ENCODE data around the gene CADPS.

CADPS gene

DNA sequence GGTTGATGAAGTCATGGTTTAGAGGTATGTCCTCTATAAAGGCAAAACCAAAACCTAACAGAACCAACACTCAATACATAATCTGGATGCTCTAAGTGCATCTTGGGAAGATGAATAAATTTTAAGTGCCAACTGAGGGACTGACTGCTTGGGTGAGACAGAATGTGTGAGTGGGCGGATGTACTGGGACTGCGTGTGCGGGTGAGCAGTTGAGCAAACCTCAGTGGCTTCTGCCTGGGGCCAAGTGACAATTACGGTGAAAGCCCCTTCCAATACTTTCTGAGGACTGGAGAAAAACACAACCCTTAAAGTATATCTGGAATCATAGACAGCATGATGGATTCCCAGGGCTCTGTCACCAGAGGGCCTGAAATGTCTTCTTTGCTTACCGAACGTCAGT lies 421.8 kb downstream of the CADPS start:
- in situ Hi-C loops (cut with MboI; ENCODE audit: low sequenced_read_pairs): no loop called here

DNA sequence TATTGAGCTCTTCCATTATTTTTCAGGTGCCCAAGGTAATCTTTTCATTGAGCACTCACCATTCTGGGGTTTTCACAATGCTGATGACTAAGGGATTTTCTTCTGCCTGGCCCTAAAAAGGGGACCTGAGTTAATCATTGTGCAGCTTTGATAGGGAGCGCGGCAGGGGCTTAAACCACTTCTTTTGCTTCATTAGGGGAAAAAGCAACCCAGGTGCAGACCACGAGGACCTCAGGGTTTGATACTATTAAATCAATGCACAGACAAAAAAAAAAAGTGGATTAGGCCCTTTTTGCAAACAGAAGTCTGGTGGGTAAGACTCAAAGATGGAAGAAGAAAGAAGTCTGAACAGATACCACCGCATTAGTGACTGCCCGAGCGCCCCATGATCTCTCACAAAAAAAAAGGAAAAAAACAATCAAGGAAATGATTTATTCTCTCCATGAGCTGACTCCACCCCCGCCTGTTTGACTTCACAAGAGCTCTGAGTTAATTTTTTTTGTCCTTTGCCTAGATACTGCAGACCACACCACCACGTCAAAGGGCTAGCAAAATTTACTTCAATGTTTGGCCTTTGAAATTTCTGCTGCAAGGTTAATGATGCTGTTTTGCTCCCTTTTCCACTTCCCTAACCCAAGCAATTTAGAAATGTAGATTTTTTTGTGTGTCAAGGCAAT lies 423.9 kb downstream of the CADPS start:
- in situ Hi-C loops (cut with MboI; ENCODE audit: low sequenced_read_pairs): no loop called here

DNA sequence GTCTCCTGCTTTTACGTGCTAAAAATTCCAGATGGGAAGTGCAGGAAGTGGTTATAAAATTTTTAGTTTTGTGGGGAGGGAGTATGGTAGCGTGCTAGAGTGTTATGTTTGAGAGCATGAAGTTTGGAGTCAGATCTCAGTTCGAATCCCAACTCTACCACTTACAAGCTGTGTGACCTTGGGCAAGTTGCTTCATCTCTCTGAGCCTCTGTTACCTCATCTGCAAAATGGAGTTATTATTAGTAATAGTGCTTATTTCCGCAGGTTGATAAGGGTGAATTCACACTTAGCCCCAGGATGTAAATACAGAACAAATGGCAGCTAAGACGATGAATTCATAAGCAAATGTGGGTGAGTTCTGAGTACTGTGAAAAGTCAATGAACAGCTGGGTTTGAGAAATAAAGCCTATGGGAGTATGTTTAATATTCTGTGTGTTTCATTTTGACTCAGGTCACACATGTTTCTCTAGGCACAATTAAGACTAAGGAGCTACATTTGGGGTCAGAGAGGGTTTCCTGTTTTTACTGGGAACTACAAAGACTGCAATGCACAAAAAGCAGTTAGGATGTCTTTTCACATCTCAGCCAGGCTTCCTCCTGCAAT lies 428.8 kb downstream of the CADPS start:
- in situ Hi-C loops (cut with MboI; ENCODE audit: low sequenced_read_pairs): no loop called here

DNA sequence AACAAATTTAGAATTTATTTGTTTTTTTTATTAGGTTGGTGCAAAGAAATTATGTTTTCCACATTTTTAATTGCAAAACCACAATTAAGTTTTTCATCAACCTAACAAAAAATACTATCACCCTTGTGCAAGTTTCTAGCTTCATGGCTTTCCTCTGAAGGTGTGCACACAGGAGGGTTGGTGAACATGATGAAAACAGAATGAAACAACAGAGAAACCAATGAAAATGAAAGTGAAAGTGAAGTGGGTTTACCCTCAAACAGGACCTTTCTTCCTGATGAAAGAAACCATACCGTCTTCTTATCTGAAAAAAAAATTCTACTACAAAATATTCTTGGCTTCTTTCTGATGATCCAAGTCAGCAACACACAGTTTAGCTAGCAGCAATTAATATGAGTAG lies 429.9 kb downstream of the CADPS start:
- in situ Hi-C loops (cut with MboI; ENCODE audit: low sequenced_read_pairs): no loop called here

DNA sequence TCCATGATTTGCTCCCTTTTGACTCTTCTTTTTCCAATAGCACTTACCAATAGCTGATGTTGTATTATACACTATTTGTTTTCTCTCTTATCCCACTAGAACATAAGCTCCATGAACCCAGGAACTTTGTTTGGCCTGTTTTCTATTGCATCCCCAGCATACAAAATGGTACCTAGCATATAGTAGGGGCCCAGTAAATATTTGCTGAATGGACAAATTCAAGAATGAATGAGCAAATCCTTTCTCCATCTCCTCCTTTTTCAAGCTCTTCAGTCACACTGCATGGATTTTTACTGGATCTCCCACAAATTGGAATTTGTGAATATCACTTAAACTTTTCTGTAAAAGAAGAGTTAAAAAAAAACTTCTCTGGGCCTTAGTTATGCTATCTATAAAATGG lies 435.2 kb downstream of the CADPS start:
- in situ Hi-C loops (cut with MboI; ENCODE audit: low sequenced_read_pairs): no loop called here

GRCh38 chr3:62439176-62439813 lies 435.9 kb downstream of the CADPS start:
- in situ Hi-C loops (cut with MboI; ENCODE audit: low sequenced_read_pairs): no loop called here

DNA sequence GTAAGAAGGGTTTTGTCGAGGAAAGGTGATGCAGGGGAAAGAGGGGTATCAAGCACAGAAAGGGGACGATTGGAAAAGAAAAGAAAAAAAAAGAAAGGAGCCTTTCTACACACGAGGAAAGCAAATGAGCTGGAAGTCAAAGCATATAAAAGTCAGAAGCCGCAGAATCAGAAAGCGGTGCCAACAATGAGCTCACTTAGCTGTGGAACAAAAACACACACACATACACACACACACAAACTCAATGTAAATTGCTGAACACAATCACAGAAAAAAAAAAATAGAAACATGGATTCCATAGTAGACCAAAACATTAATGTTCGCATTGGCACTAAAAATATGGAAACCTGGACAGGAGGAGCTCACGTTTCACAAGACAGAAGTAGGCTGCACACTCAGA lies 438.4 kb downstream of the CADPS start:
- in situ Hi-C loops (cut with MboI; ENCODE audit: low sequenced_read_pairs): no loop called here

DNA sequence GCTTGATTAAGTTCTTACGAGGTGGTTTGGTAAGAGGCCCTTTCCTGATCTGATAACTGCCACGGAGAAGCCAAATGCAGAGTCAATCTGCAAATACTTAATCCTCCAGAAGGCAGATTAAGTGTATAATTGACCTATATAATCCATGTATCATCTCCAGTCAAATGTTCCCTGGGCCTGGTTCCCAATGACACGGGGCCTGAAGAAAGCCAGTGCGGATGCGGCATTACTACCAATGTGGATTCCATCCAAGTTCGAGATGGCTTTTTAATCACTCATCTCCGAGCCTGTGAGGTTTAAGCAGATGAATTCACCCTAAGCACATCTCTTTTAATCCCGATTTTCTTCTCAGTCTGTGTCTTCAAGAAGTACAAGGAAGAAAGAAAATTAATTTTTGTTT lies 441.8 kb downstream of the CADPS start:
- in situ Hi-C loops (cut with MboI; ENCODE audit: low sequenced_read_pairs): no loop called here

DNA sequence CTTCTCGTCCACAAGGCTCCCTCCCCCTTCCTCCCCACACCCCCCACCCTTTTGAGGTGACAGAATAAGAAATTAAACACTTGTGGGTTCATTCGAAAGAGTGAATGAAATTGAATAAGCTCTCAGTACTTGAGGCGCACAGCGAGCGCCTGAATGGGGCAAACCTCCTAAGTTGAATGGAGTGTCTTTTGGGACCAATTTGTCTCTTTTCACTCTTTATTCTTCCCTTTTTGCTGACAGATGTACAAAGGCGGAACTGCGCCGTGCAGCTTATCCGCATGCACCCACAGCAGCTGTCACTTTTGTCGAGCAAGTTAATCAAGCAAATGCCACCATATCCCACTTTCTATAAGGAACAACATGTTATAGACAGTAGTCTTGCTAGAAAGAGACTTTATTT lies 454.0 kb downstream of the CADPS start:
- in situ Hi-C loops (cut with MboI; ENCODE audit: low sequenced_read_pairs): no loop called here

GRCh38 chr3:62416144-62416543 lies 459.1 kb downstream of the CADPS start:
- in situ Hi-C loops (cut with MboI; ENCODE audit: low sequenced_read_pairs): no loop called here

DNA sequence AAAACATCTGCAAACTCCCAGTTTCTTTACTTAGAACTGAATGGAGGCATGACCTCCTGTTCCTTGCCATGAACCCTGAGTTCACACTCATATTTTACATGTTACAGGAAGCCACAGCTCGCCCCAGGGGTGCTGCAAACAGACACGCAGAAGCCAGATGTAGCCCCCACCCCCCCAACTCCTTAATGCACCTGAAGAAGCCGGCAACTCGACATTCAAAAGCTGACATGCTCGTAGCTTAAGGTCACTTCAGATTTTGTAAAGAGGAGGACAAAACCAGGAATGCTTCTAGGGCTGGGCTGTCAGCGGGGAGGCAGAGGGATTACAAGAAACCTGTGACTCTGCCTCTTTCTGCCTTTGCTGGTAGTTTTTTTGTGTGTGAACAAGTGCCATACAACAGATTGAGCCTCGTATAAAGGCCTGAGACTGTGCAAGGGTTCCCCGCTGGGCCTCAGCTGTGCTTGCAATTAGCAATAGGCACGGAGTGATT lies 459.9 kb downstream of the CADPS start:
- in situ Hi-C loops (cut with MboI; ENCODE audit: low sequenced_read_pairs): no loop called here

GRCh38 chr3:62414786-62415185 lies 460.4 kb downstream of the CADPS start:
- in situ Hi-C loops (cut with MboI; ENCODE audit: low sequenced_read_pairs): no loop called here

DNA sequence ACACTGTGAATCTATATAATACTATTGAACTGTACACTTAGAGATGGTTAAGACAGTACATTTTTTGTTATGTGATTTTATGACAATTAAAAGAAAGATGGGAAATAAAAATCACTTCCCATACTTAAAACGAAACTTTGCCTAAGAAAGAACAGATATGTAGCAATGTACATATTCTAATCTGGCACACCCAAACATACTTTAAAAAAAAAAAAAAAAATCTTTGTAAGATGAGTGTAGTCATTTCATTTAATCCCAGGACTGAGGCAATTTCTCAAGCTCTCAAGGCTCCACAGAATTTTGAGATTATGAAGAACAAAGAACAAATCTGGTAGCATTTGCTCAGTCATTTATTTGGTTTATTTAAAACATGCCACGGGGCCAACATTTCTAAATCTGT lies 461.5 kb downstream of the CADPS start:
- in situ Hi-C loops (cut with MboI; ENCODE audit: low sequenced_read_pairs): no loop called here

DNA sequence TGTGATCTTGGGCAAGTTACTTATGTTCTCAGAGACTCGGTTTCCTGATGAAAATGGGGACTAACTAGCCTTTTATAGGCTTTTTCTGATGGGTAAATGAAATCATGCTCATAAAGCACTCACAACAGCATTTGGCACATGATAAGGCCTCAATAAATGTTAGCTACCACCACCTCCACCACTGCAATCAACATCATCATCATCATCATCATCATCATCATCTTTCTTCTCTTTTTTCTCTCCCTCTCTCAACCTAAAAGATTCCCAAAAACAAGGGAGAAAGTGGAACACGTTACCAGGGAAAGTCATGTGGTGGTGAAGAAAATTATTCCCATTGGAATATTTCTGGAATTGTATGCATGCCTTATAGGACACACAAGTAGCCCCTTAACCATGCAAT lies 468.3 kb downstream of the CADPS start:
- in situ Hi-C loops (cut with MboI; ENCODE audit: low sequenced_read_pairs): no loop called here

DNA sequence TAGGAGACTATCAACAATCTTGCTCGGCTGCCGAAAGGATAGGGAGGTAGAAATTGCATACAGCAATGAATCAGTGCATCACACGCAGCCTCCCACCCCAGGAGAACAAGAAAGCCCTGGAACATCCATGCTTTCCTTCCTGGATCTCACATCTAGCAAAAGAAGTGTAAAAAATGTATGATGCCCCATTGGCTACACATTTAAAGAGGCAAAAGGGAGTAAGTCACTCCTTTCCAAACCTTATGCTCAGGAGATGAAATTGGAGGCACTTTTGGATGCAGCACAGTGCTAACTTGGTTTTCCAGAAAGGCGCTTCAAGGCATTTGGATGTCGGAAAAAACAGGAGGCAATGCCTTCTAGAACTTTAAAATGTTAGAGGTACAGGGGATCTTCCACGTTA lies 469.6 kb downstream of the CADPS start:
- in situ Hi-C loops (cut with MboI; ENCODE audit: low sequenced_read_pairs): no loop called here

DNA sequence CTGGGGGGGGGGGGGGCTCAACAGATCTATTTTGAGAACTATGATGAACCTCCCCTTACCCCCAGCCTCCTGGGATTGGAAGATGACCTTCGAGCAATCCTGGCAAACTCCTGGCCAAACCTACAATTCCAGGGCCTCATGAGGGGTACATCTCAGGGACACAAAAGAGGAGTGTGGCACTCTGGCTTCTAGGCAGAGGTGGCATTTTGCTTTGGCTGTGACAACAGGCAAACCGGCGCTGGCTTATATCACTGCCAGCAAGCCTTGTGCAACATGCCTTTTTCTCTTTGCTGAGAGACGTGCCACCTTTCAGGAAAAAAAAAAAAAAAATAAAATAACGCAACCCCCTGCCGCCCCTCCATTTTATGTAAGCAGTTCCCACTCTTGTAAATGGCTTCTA lies 470.1 kb downstream of the CADPS start:
- in situ Hi-C loops (cut with MboI; ENCODE audit: low sequenced_read_pairs): no loop called here

DNA sequence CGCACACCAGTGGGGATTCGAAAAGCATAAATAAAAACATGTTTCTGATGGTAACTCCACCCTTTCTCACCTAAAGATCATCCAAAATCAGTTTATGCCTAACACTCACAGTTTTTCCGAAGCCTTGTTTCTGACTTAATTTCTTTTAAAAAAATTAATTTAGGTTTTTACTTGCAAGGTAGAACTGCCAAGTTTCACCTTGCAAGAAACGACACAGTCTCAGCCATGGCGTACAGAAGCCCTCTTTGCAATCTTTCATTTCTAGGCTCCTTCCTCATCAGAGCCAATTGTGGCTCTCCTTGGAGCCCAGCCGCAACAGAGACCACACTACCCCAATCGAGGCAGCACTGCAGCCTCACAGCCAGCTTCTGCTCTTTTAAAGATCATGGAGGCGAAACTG lies 470.9 kb downstream of the CADPS start:
- in situ Hi-C loops (cut with MboI; ENCODE audit: low sequenced_read_pairs): no loop called here

GRCh38 chr3:62403765-62404164 lies 471.5 kb downstream of the CADPS start:
- in situ Hi-C loops (cut with MboI; ENCODE audit: low sequenced_read_pairs): no loop called here

GRCh38 chr3:62392626-62393292 lies 482.5 kb downstream of the CADPS start:
- in situ Hi-C loops (cut with MboI; ENCODE audit: low sequenced_read_pairs): no loop called here

DNA sequence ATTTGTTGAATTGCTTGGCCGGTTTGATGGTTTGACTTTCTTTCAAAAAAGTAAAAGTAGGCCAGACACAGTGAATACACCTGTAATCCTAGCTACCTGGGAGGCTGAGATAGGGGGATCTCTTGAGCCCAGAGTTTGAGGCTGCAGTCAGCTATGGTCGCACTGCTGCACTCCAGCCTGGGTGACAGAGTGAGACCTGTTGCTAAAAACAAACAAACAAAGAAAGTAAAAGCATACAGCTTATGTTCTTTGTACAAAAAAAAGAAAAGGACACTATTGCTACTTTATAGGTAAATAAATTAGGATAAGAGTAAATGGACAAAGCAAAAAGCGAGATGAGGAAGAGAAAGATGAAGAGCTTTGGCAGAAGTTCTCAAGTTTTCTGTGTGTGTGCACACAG lies 488.0 kb downstream of the CADPS start:
- in situ Hi-C loops (cut with MboI; ENCODE audit: low sequenced_read_pairs): no loop called here

DNA sequence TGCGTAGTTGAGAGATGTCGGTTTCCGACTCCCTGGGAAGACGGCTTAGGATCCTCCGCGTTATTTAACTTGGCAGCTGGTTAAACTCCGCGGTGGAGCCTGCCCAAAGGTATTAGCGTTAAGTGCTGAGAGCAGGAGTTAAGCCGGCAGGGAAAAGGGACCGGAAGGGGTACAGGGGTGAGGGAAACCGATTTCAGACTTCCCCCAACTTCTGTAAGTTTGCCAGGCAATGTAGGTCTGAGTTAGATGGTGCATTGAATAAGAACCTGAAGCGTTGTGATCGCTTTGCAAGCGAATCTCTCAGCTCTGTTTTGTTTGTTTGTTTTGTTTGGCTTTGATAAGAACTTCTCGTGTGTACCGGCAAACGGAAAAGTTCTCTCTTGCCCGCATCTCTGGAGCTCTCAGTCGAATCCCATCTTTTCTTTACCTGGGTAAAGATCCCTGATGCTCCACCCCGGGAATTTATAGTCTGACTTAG lies 495.9 kb downstream of the CADPS start:
- in situ Hi-C loops (cut with MboI; ENCODE audit: low sequenced_read_pairs): no loop called here

- in situ Hi-C loops (cut with MboI; ENCODE audit: low sequenced_read_pairs): no loop called here
These were observed 496.3 kb downstream of the CADPS start for GRCh38 chr3:62378921-62379320.

All from HL-60/S4 treated with phorbol 12-myristate 13-acetate at 8.2 ng/mL for 4 days and 3 days (cell line).